ENCODE data around the gene PALLD. TPM values are rescaled to one million over a fixed set of nuclear protein-coding genes. Genes with fewer than 3 reads are reported as not detected.
A peak's percentile ranks its signal among the peaks of the same experiment; 100 is the strongest.

PALLD gene
- total RNA-seq, 1 experiment from 2014 or later = 23.7 TPM

DNA sequence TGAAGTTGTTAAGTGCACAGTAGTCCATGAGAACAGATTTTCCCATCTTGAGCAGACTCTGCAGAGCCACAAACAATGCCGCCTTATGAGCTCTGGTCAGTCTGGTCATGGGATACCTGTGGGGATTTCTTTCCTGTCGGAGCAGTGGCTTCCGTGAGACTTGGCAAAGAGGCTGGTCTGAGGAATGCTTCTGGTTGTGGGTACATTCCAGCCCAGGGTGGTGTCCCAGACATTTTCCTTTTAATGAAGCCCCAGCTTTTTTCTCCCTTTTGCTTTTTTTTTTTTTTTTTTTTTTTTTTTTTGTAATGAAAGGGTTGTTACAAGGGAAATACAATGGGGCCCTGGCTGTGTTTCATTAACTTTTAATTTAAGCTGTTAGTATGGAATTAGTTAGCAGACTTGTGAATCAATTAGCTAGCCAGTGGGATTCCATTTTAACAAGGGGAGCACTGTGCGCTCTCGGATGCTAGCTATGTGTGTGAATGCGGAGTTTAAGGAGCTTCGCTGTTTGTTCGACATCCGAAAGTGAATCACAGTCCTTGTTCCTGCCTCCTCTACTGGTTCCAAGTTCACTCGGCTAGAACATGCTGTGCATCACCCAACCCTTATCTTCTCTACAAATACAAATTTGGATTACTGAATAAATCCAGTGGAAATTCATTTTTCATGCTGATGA, 288.1 kb downstream of the PALLD start:
- TF ChIP-seq, protein P1, sequence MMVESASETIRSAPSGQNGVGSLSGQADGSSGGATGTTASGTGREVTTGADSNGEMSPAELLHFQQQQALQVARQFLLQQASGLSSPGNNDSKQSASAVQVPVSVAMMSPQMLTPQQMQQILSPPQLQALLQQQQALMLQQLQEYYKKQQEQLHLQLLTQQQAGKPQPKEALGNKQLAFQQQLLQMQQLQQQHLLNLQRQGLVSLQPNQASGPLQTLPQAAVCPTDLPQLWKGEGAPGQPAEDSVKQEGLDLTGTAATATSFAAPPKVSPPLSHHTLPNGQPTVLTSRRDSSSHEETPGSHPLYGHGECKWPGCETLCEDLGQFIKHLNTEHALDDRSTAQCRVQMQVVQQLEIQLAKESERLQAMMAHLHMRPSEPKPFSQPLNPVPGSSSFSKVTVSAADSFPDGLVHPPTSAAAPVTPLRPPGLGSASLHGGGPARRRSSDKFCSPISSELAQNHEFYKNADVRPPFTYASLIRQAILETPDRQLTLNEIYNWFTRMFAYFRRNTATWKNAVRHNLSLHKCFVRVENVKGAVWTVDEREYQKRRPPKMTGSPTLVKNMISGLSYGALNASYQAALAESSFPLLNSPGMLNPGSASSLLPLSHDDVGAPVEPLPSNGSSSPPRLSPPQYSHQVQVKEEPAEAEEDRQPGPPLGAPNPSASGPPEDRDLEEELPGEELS (CRISPR knock-in tag; IDR thresholded peaks at IDR 0.05) = no peak
- TF ChIP-seq TEAD1 (CRISPR knock-in tag; IDR thresholded peaks at IDR 0.05) = 0 out of 2 replicates have a peak, but pooled peaks have one; percentile 8
- TF ChIP-seq ZNF512 (CRISPR knock-in tag; IDR thresholded peaks at IDR 0.05; ENCODE audit: borderline replicate concordance) = no peak
- H3K27me3 Mint-ChIP-seq (ENCODE audit: low read depth) = no peaks in the 10 kb centered on the region
- H3K4me3 Mint-ChIP-seq = no peak overlapping the region
- no peak for DNase-seq (ENCODE audit: low spot score)
- 0 out of 2 replicates have a peak overlapping the region, but pooled peaks have one; percentile 34 for H3K27ac Mint-ChIP-seq
- ChIA-PET CTCF (interaction anchor here (0.7 to 1.4 kb wide), 5 partner anchors 125 to 414 kb away, joined by 3 to 4 read pairs (median 3); no protein-coding TSS in a partner anchor), POLR2A (interaction anchor here (0.6 to 0.9 kb wide), 2 partner anchors 47 to 54 kb away, joined by 3 to 4 read pairs; no protein-coding TSS in a partner anchor)
- ATAC-seq = peak; percentile 90
- peaks cover 15% of the 10 kb centered on the region for H3K4me1 Mint-ChIP-seq
- no peaks in the 10 kb centered on the region for H3K36me3 Mint-ChIP-seq
- H3K9me3 Mint-ChIP-seq = no peaks in the 10 kb centered on the region

DNA sequence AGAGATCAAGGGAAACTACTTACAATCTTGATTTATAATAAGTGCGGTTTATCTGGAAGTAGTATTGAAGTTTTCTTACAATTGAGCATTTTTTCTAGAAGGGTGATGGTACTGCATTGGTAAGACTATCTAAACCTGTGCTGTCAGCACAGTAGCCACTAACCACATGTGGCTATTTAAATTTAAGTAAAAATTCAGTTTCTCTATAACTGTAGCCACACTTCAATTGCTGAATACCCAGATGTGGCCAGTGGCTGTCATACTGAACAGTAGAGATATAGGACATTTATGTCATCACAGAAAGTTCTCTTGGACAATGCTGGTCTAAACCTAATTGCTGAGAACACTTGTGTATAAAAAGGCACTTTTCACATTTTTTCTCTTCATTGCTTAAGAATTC, 290.5 kb downstream of the PALLD start:
- Mint-ChIP-seq H3K27ac (no peak overlapping the region), H3K4me1 (peaks cover 20% of the 10 kb centered on the region), H3K36me3 (no peaks in the 10 kb centered on the region), H3K27me3 (ENCODE audit: low read depth) (no peaks in the 10 kb centered on the region), H3K4me3 (no peak overlapping the region), H3K9me3 (no peaks in the 10 kb centered on the region)
- POLR2A ChIA-PET = no interaction called here
- ATAC-seq (no peak), DNase-seq (ENCODE audit: low spot score) (no peak)
- CTCF ChIA-PET = no interaction called here
- TF ChIP-seq RORB (CRISPR knock-in tag; IDR thresholded peaks at IDR 0.05) (no peak), TP53 (CRISPR knock-in tag; IDR thresholded peaks at IDR 0.05) (no peak), ATF1 (CRISPR knock-in tag; IDR thresholded peaks at IDR 0.05) (no peak), E2F1 (CRISPR knock-in tag; IDR thresholded peaks at IDR 0.05) (no peak), IRF2 (CRISPR knock-in tag; IDR thresholded peaks at IDR 0.05; ENCODE audit: borderline replicate concordance, low read depth) (no peak), ZNF138 (CRISPR knock-in tag; conservative IDR thresholded peaks at IDR 0.05) (no peak), ATF3 (CRISPR knock-in tag; conservative IDR thresholded peaks at IDR 0.05) (no peak), KAT7 (CRISPR knock-in tag; IDR thresholded peaks at IDR 0.05; ENCODE audit: borderline replicate concordance) (no peak), CBFB (CRISPR knock-in tag; IDR thresholded peaks at IDR 0.05; ENCODE audit: low read depth) (no peak)
- TF ChIP-seq, protein P2, sequence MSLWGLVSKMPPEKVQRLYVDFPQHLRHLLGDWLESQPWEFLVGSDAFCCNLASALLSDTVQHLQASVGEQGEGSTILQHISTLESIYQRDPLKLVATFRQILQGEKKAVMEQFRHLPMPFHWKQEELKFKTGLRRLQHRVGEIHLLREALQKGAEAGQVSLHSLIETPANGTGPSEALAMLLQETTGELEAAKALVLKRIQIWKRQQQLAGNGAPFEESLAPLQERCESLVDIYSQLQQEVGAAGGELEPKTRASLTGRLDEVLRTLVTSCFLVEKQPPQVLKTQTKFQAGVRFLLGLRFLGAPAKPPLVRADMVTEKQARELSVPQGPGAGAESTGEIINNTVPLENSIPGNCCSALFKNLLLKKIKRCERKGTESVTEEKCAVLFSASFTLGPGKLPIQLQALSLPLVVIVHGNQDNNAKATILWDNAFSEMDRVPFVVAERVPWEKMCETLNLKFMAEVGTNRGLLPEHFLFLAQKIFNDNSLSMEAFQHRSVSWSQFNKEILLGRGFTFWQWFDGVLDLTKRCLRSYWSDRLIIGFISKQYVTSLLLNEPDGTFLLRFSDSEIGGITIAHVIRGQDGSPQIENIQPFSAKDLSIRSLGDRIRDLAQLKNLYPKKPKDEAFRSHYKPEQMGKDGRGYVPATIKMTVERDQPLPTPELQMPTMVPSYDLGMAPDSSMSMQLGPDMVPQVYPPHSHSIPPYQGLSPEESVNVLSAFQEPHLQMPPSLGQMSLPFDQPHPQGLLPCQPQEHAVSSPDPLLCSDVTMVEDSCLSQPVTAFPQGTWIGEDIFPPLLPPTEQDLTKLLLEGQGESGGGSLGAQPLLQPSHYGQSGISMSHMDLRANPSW (CRISPR knock-in tag; conservative IDR thresholded peaks at IDR 0.05; ENCODE audit: low read depth) = no peak
- TF ChIP-seq, protein P3, sequence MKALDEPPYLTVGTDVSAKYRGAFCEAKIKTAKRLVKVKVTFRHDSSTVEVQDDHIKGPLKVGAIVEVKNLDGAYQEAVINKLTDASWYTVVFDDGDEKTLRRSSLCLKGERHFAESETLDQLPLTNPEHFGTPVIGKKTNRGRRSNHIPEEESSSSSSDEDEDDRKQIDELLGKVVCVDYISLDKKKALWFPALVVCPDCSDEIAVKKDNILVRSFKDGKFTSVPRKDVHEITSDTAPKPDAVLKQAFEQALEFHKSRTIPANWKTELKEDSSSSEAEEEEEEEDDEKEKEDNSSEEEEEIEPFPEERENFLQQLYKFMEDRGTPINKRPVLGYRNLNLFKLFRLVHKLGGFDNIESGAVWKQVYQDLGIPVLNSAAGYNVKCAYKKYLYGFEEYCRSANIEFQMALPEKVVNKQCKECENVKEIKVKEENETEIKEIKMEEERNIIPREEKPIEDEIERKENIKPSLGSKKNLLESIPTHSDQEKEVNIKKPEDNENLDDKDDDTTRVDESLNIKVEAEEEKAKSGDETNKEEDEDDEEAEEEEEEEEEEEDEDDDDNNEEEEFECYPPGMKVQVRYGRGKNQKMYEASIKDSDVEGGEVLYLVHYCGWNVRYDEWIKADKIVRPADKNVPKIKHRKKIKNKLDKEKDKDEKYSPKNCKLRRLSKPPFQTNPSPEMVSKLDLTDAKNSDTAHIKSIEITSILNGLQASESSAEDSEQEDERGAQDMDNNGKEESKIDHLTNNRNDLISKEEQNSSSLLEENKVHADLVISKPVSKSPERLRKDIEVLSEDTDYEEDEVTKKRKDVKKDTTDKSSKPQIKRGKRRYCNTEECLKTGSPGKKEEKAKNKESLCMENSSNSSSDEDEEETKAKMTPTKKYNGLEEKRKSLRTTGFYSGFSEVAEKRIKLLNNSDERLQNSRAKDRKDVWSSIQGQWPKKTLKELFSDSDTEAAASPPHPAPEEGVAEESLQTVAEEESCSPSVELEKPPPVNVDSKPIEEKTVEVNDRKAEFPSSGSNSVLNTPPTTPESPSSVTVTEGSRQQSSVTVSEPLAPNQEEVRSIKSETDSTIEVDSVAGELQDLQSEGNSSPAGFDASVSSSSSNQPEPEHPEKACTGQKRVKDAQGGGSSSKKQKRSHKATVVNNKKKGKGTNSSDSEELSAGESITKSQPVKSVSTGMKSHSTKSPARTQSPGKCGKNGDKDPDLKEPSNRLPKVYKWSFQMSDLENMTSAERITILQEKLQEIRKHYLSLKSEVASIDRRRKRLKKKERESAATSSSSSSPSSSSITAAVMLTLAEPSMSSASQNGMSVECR (CRISPR knock-in tag; IDR thresholded peaks at IDR 0.05; ENCODE audit: borderline replicate concordance) = no peak

All from WTC11 (cell line).